Raji (cell line): ENCODE results near the gene RPL11.

Source experiments
- POLR2A ChIP-seq: IDR thresholded peaks from 2 replicates; pipeline ENCODE4 v1.6.1; 2011; ENCODE audit warnings: low read depth, low read length, control low read depth; ENCODE audit not compliant: insufficient read depth

Gene RPL11

DNA sequence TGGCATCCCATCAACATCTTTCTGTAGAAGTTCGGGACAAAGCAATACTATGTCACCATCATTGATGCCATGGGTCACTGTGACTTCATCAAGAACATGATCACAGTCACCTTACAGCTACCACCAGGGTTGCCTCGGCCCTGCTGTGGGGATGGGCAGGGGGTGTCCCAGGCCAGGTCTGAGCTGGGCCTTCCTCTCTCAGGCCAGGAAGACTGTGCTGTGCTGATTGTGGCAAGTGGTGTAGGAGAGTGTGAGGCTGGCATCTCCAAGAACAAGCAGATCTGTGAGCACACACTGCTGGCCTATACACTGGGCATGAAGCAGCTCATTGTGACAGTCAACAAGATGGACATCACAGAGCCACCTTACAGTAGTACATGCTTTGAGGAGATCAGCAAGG, 20.9 kb upstream of the RPL11 start:
- TF ChIP-seq POLR2A = no peak

DNA sequence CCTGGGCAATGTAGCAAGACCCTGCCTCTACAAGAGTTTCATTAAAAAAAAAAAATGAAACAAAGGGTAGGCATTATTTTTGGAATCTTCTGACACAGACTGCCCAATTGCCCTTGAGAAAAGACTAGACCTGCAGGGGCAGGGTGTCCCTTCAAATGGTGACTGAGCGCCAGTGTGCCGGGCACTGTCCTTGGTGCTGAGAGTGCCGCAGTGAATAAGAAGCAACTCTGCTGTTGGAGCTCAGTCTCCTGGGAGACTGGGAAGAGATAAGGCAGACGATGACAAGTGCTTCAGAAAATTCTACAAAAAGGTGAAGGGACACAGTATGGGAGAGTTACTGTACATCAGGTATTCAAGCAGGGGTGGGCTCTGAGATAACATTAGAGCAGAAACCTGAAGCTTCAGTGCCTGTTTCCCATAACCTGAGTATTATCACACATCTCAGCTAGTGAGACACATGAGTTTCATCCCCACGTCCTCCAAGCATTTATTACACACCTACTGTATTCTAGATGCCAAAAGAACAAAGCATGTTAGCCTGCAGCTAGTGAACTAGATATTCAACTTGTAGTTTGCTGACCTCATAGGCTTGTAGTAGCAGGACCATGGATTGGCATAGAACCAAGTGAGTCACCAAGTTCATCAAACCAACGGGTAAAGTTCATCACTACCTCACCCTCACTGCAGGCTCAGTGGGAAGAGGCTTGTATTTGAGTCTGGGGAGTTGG, 18.4 kb upstream of the RPL11 start:
- TF ChIP-seq POLR2A = no peak

DNA sequence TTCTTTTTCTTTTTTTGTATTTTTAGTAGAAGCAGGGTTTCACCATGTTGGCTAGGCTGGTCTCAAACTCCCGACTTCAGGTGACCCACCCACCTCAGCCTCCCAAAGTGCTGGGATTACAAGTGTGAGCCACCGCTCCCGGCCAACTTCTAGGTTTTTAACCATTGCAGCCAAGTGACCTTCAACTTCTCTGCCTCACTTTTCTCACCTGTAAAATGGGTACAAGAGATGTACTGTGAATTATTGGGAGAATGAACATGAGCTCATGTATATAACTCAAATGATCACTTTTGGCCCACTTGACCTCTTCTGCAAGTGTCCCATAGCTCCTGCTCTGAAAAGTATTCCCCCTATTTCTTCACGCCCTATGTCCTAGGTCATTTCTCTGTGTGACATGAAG, 11.8 kb upstream of the RPL11 start:
- no peak for TF ChIP-seq POLR2A

DNA sequence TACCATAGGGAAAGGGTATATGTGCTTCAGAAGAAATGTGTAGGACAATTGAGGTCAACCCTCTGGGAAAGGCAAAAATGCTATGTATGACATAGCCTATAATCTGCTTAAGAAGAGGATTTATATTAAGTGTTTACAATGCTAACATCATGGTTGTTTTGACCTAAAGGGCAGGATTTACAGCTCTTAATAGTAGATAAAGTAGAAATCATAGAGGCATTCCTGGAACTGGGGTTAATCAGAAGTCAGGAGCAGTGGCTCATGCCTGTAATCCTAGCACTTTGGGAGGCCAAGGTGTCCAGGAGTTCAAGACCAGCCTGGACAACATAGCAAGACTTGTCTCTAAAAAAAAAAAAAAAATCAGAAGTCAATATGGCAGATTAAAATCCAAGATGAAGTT, 8.7 kb upstream of the RPL11 start:
- no peak for TF ChIP-seq POLR2A

DNA sequence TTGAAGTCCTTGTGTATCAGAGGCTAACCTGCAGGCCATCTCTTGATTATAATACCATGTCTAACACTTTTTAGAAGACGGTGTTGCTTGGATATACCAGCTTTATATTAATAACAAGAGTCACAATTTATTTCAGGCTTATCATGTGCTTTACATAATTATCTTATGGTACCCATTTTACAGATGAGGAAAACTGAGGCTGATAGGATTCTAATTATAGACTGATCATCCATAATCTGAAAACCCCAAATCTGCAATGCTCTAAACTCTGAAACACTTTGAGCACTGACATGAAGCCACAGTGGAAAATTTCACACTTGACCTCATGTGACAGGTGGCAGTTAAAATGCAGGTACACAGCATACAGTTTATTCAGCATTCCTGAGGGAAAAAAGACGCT, 7.2 kb upstream of the RPL11 start:
- no peak for TF ChIP-seq POLR2A

DNA sequence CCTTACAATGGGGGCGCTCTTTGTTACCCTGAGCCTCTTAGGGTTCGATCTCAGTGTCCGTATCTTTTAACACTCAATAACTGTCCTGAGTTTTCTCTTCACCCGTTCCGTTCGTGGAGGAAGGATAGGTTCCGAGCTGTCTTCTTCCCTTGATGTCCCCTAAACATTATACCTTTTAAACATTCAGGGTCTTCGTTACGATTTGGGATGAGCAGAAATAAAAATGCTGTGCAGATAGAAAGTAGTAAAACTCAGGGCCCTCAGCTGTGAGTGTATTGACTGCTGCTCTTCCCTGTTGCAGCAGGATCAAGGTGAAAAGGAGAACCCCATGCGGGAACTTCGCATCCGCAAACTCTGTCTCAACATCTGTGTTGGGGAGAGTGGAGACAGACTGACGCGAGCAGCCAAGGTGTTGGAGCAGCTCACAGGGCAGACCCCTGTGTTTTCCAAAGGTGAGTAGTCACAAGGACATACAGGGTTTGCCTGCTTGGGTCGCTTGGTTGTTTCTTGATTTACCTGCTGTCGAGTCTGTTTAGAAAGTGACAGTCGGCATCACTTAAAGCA, 784 bp downstream of the RPL11 start:
- TF ChIP-seq POLR2A = no peak

- TF ChIP-seq POLR2A = no peak
Observed at GRCh38 chr1:23693599-23693998, 2.0 kb downstream of the RPL11 start.

DNA sequence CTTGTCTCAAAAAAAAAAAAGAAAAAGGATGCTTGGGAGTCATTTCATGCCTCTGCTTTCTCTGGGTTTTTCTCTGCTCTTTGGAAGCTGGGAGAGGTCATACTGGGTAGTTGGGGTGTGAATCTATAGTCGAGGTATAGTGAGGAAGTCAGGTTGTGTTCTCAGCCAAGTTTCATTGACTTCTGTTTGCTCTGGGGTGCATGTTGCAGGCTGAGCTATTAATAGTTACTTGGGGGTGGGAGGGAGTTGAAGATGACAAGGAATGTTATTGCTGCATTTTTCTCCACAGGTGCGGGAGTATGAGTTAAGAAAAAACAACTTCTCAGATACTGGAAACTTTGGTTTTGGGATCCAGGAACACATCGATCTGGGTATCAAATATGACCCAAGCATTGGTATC, 2.8 kb downstream of the RPL11 start:
- no peak for TF ChIP-seq POLR2A

GRCh38 chr1:23695667-23696066, 4.1 kb downstream of the RPL11 start:
- TF ChIP-seq POLR2A = no peak

- TF ChIP-seq POLR2A = no peak
Observed at GRCh38 chr1:23696335-23696989, 4.9 kb downstream of the RPL11 start.

- no peak for TF ChIP-seq POLR2A
Observed at GRCh38 chr1:23698466-23698865, 6.9 kb downstream of the RPL11 start.

GRCh38 chr1:23699280-23700179, 7.9 kb downstream of the RPL11 start:
- TF ChIP-seq POLR2A = no peak

- TF ChIP-seq POLR2A = no peak
Observed at GRCh38 chr1:23701310-23701709, 9.7 kb downstream of the RPL11 start.

DNA sequence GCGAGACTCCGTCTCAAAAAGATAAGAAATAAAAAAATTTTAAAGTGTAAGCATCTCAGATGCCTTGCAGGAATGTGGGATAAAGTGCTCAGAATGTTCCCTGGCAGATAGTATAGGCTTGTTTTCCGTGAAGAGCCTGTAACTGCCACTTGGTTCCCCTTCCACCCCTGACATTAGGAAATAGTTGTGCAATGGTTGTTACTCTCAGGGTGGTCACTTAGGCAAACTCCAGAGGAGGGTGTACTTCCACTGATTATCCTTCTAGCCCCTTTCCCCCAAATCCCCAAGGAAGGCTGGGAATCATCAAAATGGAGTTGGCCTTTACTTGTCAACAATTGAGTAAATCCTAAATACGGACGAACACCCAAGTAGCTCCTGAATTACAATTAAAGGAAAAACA, 10.4 kb downstream of the RPL11 start:
- no peak for TF ChIP-seq POLR2A

DNA sequence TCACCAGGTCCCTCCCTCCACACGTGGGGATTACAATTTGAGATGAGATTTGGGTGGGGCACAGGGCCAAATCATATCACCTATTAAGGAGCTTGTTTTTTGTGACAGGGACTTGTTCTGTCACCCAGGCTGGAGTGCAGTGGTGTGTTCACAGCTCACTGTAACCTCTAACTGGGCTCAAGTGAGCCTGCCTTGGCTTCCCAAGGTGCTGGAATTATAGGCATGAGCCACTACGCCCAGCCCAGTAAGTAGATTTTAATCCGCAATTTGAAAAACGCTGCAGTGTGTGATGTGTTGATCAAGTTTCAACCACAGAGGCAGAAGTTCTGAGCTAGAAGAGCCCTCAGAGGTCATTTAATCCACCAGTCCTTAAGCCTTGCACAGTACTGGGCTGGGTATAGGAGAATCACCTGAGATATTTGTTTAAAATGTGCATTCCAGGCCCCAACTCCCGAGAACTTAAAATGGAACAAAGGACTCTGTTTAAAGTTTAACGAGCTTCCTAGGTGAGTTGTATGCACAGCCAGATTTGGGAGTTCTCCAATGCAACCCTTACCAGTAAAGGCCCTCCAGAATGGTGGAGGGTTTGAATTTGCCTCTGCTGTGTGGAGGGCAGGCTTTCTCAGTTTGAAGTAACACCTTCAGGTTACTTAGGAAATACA, 13.4 kb downstream of the RPL11 start:
- TF ChIP-seq POLR2A = no peak

- no peak for TF ChIP-seq POLR2A
Observed at GRCh38 chr1:23709229-23709628, 17.6 kb downstream of the RPL11 start.

DNA sequence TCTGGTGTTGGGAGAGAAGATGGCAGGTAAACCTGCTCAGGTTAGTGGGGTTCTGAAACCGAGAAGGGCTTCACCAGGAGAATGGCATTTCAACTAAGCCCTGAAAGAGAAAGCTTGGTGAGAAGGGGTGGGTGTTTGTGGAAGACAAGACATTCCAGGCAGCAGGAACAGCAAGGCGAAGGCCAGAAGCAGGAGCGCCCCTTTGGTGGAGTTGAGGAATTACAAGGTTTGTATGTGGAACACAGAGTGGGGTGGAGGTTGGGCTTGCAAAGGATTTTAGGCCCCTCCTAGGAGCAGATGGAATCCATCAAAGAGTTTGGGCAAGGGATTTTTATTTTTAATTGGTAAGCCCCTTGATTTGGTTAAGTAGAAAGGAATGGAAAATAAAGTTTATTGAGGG, 26.9 kb downstream of the RPL11 start:
- TF ChIP-seq POLR2A = no peak
